SU-DHL-6 (cell line): Measurements from ENCODE around the gene GADD45G.

Source experiments
- H2AFZ ChIP-seq: fragments of 200-600 bp; sonication (generic); 2 replicates; pipeline ENCODE4 v1.6.1; 2014; ENCODE audit warnings: low read depth, mild to moderate bottlenecking, moderate library complexity, mixed read lengths, antibody characterized with exemption, low read length; ENCODE audit not compliant: severe bottlenecking
- H3F3A ChIP-seq: fragments of 200-600 bp; shearing (Covaris generic); 2 replicates; pipeline ENCODE4 v1.6.0; 2016; ENCODE audit warnings: antibody characterized with exemption, mild to moderate bottlenecking; ENCODE audit not compliant: insufficient read depth
- H3K27ac ChIP-seq: fragments of 200-600 bp; sonication (generic); 2 replicates; pipeline ENCODE4 v1.5.1; 2016; ENCODE audit warnings: low read depth, mild to moderate bottlenecking, low read length, moderate library complexity, mixed read lengths
- H3K27me3 ChIP-seq: fragments of 200-600 bp; sonication (generic), shearing (Covaris generic); 2 replicates; pipeline ENCODE4 v1.6.0; 2014; ENCODE audit warnings: mild to moderate bottlenecking, low read length
- H3K36me3 ChIP-seq: fragments of 200-600 bp; sonication (generic); 2 replicates; pipeline ENCODE4 v1.6.1; 2014; ENCODE audit warnings: mild to moderate bottlenecking, low read length, mixed read lengths
- H3K4me2 ChIP-seq: fragments of 300-600, 200-600 bp; shearing (Covaris generic), sonication (generic); 2 replicates; pipeline ENCODE4 v1.6.0; 2014; ENCODE audit warnings: low read length, low read depth, mild to moderate bottlenecking; ENCODE audit not compliant: poor library complexity, severe bottlenecking
- H3K4me3 ChIP-seq: fragments of 200-600 bp; sonication (generic); 2 replicates; pipeline ENCODE4 v1.5.1; 2014; ENCODE audit warnings: antibody characterized with exemption, low read length, mild to moderate bottlenecking, mixed read lengths; ENCODE audit not compliant: insufficient read depth, poor library complexity, severe bottlenecking
- H3K79me2 ChIP-seq: fragments of 200-600 bp; sonication (generic); 2 replicates; pipeline ENCODE4 v1.6.1; 2014; ENCODE audit warnings: mild to moderate bottlenecking, low read length, moderate library complexity; ENCODE audit not compliant: insufficient read depth
- H3K9ac ChIP-seq: fragments of 200-600 bp; sonication (generic); 2 replicates; pipeline ENCODE4 v1.7.0; 2014; ENCODE audit warnings: mild to moderate bottlenecking, low read length
- H3K9me2 ChIP-seq: fragments of 200-600 bp; sonication (generic); replicated peaks from 2 replicates; pipeline ENCODE4 v1.6.1; 2014; ENCODE audit warnings: low read length; ENCODE audit not compliant: insufficient read depth
- H3K9me3 ChIP-seq: fragments of 200-600 bp; sonication (generic); 2 replicates; pipeline ENCODE4 v1.6.1; 2014; ENCODE audit warnings: low read length, mixed read lengths; ENCODE audit not compliant: insufficient read depth
- H4K20me1 ChIP-seq: fragments of 200-600 bp; sonication (generic); 2 replicates; pipeline ENCODE4 v1.6.1; 2014; ENCODE audit warnings: low read depth, mild to moderate bottlenecking, antibody characterized with exemption, low read length, moderate library complexity, mixed read lengths
- EZH2phosphoT487 ChIP-seq: fragments of 200-600 bp; sonication (generic), shearing (Covaris generic); conservative IDR thresholded peaks from 2 replicates; pipeline ENCODE4 v1.6.1; 2018; ENCODE audit warnings: mild to moderate bottlenecking, antibody characterized with exemption, low read length, moderate library complexity, mixed read lengths
- TF ChIP-seq, protein P1 (sequence below): fragments of 200-600 bp; sonication (generic); IDR thresholded peaks from one replicate; pipeline ENCODE4 v1.5.1; 2017; ENCODE audit warnings: antibody characterized with exemption, mild to moderate bottlenecking, low read length, moderate library complexity; ENCODE audit not compliant: insufficient read depth, poor library complexity, severe bottlenecking

The GADD45G gene

DNA sequence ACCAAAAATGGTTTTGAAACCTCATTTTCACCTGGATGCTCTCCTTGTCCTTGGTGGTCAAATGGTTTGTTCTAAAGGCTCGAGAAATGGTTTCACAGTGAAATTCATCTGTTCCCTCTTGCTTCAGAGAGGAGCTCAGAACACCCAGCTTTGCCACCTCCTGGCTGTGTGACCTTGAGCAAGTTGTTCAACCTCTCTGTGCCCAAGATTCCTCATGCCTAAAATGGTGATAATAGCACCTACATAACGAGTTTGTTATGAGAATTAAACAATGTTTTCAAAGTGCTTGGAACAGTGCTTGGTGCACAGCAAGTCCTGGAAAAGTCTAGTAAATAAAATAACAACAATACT lies 6.5 kb upstream of the GADD45G start:
- Histone ChIP-seq H3K9me3 (no peaks in the 10 kb centered on the region), H3K36me3 (no peaks in the 10 kb centered on the region), H3K27me3 (no peaks in the 10 kb centered on the region), H4K20me1 (no peaks in the 10 kb centered on the region), H2AFZ (no peak overlapping the region), H3F3A (no peaks in the 10 kb centered on the region), H3K4me2 (no peak overlapping the region), H3K79me2 (no peaks in the 10 kb centered on the region), H3K4me3 (no peak overlapping the region), H3K9me2 (no peaks in the 10 kb centered on the region), H3K27ac (no peak overlapping the region), H3K9ac (no peak overlapping the region)
- TF ChIP-seq, protein P1, sequence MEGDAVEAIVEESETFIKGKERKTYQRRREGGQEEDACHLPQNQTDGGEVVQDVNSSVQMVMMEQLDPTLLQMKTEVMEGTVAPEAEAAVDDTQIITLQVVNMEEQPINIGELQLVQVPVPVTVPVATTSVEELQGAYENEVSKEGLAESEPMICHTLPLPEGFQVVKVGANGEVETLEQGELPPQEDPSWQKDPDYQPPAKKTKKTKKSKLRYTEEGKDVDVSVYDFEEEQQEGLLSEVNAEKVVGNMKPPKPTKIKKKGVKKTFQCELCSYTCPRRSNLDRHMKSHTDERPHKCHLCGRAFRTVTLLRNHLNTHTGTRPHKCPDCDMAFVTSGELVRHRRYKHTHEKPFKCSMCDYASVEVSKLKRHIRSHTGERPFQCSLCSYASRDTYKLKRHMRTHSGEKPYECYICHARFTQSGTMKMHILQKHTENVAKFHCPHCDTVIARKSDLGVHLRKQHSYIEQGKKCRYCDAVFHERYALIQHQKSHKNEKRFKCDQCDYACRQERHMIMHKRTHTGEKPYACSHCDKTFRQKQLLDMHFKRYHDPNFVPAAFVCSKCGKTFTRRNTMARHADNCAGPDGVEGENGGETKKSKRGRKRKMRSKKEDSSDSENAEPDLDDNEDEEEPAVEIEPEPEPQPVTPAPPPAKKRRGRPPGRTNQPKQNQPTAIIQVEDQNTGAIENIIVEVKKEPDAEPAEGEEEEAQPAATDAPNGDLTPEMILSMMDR: no peak
- TF ChIP-seq EZH2phosphoT487: no peak

DNA sequence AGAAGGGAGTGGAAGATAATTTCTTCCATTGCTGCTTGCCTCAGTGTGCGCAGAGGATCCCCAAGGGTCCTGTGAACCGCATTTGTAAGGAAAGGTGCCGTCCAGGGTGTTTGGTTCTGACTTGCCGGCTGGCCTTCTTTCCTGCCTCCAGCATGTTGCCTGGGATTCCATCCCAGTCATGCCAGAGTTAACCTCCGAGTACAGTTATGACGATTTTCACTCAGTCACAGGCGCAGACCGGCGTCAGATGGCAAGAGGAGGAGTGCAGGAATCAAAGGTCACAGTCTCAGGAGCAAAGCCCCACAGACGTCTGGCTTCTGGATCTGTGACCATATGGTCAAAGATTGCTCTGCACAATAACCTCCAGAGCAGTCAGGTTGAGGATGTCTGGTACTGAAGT lies 5.9 kb upstream of the GADD45G start:
- Histone ChIP-seq H3K9ac (no peak overlapping the region), H3K79me2 (no peaks in the 10 kb centered on the region), H3K36me3 (no peaks in the 10 kb centered on the region), H3K9me3 (no peaks in the 10 kb centered on the region), H4K20me1 (no peaks in the 10 kb centered on the region), H3K9me2 (no peaks in the 10 kb centered on the region), H3K4me2 (no peak overlapping the region), H3K27ac (no peak overlapping the region), H3K27me3 (no peaks in the 10 kb centered on the region), H3F3A (no peaks in the 10 kb centered on the region), H2AFZ (no peak overlapping the region), H3K4me3 (no peak overlapping the region)
- TF ChIP-seq EZH2phosphoT487: no peak
- TF ChIP-seq, protein P1: no peak

DNA sequence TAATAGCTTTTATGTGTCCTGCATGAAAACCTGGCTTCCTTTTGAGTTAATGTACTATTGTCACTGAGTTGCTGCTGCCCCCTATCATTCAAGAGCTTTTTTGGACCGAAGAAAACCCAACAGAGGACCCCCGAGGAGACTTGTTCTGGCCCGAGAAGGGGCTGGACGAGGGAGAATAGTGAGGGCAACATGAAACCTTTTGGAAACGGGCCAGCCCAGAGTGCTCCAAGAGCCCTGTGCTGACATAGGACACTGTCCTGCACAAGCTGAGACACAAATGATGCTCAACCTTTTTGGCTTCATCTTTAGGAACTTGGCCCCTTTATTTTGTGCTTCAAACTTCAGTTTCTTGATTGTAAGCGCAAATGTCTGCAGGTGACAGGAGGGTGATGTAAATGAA lies 4.0 kb upstream of the GADD45G start:
- H3K9me3 ChIP-seq: no peaks in the 10 kb centered on the region
- H3K27ac ChIP-seq: no peak overlapping the region
- no peaks in the 10 kb centered on the region for H4K20me1 ChIP-seq
- no peaks in the 10 kb centered on the region for H3K9me2 ChIP-seq
- no peaks in the 10 kb centered on the region for H3K79me2 ChIP-seq
- H3K4me3 ChIP-seq: no peak overlapping the region
- no peak overlapping the region for H3K9ac ChIP-seq
- TF ChIP-seq, protein P1: no peak
- TF ChIP-seq EZH2phosphoT487: no peak
- H3K27me3 ChIP-seq: no peaks in the 10 kb centered on the region
- no peak overlapping the region for H3K4me2 ChIP-seq
- H3K36me3 ChIP-seq: no peaks in the 10 kb centered on the region
- no peaks in the 10 kb centered on the region for H3F3A ChIP-seq
- H2AFZ ChIP-seq: no peak overlapping the region

DNA sequence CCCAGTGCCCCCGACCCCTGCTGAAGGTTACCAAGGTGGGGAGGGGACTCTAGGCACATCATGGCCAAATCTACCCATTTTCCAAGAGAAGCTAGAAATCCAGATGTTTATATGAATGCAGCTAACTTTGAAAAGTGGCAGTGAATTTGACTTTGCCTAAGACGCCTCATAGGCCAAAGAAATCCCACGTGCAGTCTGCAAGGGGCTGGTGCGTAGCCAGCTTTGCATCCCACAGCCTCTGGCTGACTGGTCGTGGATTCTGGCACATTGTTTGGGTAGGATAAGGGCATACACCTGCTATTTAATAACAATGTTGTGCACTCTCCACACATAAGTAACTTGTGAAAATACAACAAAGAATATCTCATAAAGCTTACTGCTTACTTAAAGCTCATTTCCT lies 3.5 kb upstream of the GADD45G start:
- H3K36me3 ChIP-seq: no peaks in the 10 kb centered on the region
- H2AFZ ChIP-seq: no peak overlapping the region
- H4K20me1 ChIP-seq: no peaks in the 10 kb centered on the region
- H3K4me3 ChIP-seq: no peak overlapping the region
- H3K27me3 ChIP-seq: no peaks in the 10 kb centered on the region
- H3K27ac ChIP-seq: no peak overlapping the region
- no peak overlapping the region for H3K4me2 ChIP-seq
- H3K9ac ChIP-seq: no peak overlapping the region
- H3K79me2 ChIP-seq: no peaks in the 10 kb centered on the region
- TF ChIP-seq, protein P1: no peak
- no peak for TF ChIP-seq EZH2phosphoT487
- no peaks in the 10 kb centered on the region for H3K9me3 ChIP-seq
- H3F3A ChIP-seq: no peaks in the 10 kb centered on the region
- H3K9me2 ChIP-seq: no peaks in the 10 kb centered on the region
